Fibroblast of mammary gland (primary cell): ENCODE measurements around the gene NOTCH4.

Source experiments
- DNase-seq: peaks from one replicate; pipeline ENCODE4 v3.0.0-alpha.2; 2010; ENCODE audit warnings: low read depth
- H3K4me3 ChIP-seq: 2 replicates; pipeline ENCODE4 v1.5.1; 2011; ENCODE audit warnings: low read depth, mild to moderate bottlenecking, low read length, moderate library complexity; ENCODE audit not compliant: control insufficient read depth
- TF ChIP-seq, protein P1 (sequence below): conservative IDR thresholded peaks from 2 replicates; pipeline ENCODE4 v1.5.1; 2011; ENCODE audit warnings: low read depth, low read length, inconsistent platforms; ENCODE audit not compliant: control insufficient read depth, insufficient read depth

Gene NOTCH4

DNA sequence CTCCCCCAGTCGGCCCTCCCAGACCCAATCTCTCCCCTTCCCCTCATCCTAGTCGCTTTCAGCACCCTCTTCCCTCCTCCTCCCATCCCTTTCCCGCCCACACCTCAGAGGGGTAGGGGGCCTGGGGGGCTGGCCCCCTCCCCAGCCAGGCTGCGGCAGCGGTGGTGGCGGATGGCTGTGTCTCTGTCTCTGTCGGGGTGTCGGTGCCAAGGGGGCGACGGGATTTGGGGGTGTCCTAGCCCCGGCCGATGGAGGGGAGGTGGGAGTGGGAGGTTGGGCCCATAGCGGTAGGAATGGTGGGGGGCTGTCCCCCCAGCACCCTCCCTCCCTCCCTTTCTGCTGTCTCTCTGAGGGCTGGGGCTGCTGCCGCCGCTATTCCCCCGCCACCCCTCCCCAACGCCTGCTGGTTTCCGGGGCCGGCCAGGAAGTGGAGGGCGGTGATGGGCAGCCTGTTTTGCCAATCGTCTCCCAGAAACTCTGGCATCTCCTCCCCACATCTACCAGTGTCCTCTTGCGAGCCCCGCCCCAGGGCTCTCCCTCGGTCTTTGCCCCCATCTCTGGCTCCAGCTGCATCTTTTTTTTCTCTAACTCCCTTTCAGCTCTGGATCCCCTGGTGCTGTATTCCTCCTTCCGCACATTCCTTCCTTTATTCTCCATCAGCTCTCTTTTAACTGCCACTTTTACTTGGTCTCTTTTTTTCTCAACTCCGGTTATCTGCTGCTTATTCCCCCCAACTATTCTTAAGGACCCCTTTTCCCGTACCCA is 48.0 kb downstream of the NOTCH4 start, which contains the start of gene AGPAT1:
AGPAT1 (minus strand) TSS at position 374 of the 765 bp plus-strand sequence. CDS start 4,588 bp downstream, outside the sequence.
- TF ChIP-seq, protein P1, sequence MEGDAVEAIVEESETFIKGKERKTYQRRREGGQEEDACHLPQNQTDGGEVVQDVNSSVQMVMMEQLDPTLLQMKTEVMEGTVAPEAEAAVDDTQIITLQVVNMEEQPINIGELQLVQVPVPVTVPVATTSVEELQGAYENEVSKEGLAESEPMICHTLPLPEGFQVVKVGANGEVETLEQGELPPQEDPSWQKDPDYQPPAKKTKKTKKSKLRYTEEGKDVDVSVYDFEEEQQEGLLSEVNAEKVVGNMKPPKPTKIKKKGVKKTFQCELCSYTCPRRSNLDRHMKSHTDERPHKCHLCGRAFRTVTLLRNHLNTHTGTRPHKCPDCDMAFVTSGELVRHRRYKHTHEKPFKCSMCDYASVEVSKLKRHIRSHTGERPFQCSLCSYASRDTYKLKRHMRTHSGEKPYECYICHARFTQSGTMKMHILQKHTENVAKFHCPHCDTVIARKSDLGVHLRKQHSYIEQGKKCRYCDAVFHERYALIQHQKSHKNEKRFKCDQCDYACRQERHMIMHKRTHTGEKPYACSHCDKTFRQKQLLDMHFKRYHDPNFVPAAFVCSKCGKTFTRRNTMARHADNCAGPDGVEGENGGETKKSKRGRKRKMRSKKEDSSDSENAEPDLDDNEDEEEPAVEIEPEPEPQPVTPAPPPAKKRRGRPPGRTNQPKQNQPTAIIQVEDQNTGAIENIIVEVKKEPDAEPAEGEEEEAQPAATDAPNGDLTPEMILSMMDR, result no peak
- peak; percentile 97 for DNase-seq
- peak within 1 kb of the TSS; percentile 94 for H3K4me3 ChIP-seq

GRCh38 chr6:32175322-32175710 is 48.6 kb downstream of the NOTCH4 start:
- no peak for DNase-seq
- peak overlapping the region; percentile 94 for H3K4me3 ChIP-seq
- TF ChIP-seq, protein P1, result no peak

DNA sequence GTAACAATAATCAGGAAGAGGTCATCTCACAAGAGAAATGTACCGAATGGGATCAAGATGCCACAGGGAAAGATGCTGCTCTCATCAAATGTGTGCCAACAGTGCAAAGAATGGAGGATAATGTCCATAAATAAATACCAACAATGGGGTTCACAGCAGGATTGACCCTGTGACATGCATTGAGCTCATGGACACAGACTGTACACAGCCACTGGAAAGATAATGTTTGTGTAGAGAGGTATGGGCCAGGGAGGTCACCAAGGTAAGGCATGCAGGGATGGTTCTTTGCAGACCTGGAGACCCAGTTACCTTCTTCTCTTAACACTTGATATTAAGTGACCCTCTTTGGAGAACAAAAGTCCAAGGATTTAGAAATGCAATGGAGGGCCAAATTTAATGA is 49.5 kb downstream of the NOTCH4 start:
- TF ChIP-seq, protein P1, result no peak
- no peak for DNase-seq
- H3K4me3 ChIP-seq, result no peak overlapping the region

DNA sequence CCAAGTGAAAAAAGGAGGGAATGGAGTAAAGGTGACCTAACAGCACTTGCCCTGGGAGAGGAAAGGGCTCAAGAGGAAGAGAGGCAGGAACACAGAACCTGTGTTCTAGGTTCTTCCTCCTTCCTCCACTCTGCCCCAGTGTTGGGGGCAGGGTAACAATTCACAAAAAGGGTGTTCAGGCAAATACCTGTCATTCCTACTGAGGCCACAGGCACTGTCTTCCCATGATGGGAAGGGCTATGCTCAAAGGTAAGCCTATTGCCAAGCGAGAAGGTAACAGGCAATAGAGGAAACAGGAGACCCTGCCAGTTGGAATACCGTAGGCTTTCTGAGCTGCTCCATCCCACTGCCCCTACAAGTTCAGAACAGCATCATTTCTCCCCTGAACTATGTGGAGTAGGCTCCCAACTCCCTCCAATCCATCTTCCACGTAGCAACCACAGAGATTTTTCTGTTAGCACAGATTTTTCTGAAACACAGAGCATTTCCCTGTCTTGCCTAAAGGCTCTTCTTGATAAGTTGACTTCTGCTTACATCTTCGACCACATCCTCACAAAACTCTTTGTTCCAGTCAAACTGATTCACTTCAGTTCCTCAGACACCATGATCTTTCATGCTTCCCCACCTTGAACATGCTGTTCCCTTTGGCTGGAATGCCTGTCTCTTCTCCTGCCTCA is 50.7 kb downstream of the NOTCH4 start:
- TF ChIP-seq, protein P1, result no peak
- DNase-seq, result no peak

GRCh38 chr6:32171234-32171633 is 52.6 kb downstream of the NOTCH4 start:
- TF ChIP-seq, protein P1, result no peak
- H3K4me3 ChIP-seq, result no peak overlapping the region
- no peak for DNase-seq

More for the DNA sequence above, 50.7 kb downstream of the NOTCH4 start:
- H3K4me3 ChIP-seq, result no peak overlapping the region

DNA sequence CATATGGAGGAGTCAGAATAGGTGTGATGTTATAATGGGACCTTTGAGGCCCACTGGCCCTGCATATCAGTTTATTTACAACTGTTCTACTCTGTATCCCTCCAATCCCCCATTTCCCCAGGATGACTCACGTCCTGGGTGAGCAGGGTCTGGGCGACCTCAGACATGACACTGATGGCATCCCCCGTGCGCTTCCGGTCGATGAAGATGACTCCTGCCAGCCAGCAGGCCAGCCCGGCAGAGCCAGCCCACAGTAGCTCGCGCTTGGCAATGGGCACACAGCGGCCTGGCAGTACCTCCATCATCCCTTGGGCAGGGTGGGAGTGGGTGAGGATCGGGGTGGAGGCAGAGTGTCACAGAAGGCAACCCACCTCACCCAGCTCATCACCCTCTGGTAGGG is 53.6 kb downstream of the NOTCH4 start:
- DNase-seq, result no peak
- TF ChIP-seq, protein P1, result no peak
- no peak overlapping the region for H3K4me3 ChIP-seq
